Amniotic stem cell (primary cell): ENCODE data around the gene LAMP5.

Source experiments
- DNase-seq: peaks from one replicate; lab custom pipeline; 2025; lab: John Stamatoyannopoulos, UW

Gene LAMP5

GRCh38 chr20:9535449-9535848 lies 21.1 kb downstream of the LAMP5 start:
- no peak for DNase-seq

DNA sequence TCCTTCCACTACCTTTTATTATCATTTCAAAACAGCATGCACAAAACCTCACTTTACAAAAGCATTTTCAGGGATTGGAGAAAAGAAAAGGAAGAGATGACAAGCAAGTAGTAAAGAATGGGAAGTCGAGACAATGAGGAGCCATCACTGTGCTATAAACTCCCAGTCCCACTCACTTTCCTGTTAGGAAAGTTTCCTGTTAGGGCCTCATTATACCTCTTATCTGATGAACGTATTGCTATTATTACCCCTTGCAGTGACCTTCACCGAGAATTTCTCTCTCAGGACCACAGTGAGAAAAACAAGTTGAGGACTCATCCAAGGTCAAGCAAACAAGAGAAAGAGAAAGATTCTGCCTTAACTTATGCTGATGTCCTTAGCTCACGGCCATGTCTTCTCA lies 28.8 kb downstream of the LAMP5 start:
- DNase-seq, result no peak

- DNase-seq, result no peak
These were observed 35.9 kb downstream of the LAMP5 start for GRCh38 chr20:9550283-9550682.

DNA sequence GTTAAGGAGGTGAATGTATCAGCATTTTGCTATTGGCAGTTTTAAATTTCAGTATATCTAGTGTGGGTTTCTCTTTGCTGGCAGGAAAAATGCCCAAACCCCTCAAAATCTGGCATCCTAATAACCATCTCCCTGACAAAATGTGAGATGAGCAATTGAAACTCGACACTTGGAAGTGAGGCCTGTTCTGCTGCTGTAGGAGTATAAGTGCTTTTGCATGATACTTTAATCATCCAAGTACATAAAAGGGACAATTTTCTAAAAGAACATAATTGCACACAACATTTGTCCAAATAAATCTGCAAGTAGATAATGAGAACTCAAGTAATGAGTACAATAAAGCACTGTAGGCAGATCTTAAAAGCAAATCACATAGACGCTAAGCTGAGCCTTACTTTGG lies 36.5 kb downstream of the LAMP5 start:
- no peak for DNase-seq

DNA sequence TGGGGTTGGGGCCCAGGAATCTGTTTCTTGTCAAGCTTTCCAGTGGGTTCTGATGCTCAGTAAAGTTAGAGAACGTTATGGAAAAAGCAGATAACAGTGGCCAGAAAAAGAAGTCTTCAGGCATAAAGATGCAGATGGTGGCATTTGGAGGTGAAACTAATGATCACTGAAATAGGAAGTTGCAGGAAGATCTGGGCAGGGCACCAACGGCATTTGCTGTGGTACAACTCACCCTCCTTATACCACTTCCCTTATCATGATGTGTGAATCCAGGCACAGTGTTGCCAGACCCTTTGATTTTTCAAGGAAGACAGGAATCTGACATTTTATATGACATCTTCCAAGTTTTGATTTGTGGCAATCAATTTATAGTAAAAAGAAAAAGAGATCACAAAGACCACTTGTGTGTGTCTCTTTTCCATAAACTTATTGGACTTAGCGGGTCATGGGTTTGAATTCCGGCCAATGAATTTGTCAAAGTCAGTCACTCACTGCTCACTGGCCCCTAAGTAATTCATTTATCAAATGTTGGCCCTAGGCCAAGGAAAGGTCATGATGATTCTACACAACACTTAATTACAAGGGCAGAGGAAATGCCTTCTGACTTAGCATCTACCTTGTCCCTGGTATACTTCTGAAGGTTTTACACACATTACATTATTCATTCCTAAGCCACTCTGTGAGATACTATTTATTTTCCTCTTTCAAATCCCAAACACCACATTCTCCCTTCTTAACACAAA lies 37.6 kb downstream of the LAMP5 start:
- no peak for DNase-seq

DNA sequence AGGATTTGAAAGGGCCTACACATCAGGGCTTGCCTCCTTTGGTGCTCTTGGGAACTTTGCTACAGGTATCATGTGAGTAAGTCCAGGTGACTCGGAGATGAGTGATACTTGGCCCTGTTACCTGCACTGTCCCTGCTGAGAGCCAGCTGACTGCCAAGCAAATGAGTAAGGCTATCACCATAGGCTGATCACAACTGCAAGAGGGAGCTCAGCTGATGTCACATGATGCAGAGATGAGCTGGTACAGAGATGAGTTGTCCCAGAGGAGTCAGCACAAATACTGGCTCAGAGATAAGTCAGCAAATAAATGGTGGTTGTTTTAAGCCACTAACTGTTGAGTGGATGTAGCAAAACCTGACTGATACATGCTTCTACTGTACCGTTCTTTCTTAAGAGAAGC lies 41.4 kb downstream of the LAMP5 start:
- DNase-seq, result no peak

DNA sequence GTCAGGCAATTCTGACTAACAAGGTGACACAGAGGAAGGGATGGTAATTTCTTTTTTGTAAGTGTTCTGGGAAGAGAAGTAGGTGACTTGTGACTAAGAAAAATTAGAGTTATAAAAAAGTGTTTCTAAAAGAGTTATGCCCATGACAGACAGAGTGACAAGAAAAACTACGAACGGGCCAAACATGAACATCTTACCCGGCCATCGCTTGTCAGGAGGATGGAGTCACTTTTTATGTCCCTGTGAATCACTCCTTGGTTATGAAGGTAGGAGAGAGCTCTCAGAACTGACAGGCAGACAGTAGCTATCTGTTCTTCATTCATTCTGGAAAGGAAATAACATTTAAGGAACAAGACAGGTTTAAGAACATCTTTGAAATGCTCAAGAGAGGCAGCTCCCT lies 43.0 kb downstream of the LAMP5 start:
- no peak for DNase-seq

DNA sequence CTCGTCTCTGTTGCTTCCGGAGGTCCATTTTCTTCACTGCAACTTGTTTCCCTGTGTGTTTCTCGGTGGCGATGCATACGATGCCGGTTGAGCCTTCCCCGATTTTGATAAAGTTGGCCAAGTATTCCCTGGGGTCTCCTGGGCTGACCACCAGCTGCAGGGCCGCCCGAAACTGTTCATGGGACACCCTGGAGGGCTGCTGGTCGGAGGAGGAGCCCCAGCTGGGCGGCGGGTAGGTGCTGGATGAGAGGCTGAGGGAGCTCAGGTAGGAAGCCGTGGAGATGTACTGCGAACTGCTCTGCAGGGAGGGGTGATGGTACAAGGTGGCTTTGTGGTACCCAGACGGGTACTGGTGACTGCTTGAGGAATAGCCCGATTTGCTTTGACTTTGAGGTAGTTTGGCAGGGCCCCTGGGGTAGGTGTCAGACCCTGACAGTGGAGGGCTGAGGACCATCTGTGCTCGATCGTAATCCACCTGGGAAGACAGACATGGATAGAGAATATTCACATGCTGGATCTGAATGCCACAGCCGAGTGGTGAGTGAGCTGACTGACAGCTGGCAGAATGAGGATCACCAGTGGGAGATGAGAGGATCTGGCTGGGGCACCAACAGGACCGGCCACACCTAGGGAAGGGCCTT lies 51.6 kb downstream of the LAMP5 start:
- DNase-seq, result no peak

DNA sequence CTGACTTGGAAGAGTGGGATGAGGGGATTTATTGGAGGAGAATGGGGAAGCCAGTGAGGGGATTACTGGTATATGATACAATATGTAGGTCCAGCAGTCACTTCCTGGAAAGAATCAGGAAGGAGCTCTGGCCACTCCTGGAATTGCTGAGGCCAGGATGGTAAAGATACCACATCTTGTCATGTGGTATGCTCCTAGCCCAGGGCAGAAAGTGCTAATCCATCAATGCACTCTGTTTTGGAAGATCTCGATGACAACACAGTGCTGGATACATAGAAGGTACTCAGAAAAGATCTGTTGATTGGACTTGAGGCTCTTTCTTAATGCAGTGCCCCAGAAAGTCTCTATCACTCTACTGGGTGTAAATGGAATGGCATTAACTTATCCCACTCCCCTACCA lies 52.6 kb downstream of the LAMP5 start:
- DNase-seq, result no peak

DNA sequence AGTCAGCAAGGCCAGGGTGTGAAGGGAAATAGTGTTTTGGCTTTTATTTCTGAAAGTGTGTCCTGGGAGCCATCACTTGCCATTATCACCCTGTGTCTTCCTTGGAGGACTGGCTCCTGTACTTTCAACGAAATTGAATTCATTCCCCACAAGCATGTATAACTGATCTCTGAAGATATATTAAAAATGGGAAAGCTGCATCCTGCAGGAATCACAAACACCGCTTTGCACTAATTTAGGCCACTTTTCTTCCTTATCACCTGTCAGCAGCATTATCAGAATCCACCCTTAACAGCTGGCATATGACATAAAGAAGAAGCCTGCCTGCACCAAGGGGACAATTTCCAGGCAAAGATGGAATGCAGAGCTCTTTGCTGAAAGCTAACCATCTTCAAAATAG lies 56.2 kb downstream of the LAMP5 start:
- no peak for DNase-seq

DNA sequence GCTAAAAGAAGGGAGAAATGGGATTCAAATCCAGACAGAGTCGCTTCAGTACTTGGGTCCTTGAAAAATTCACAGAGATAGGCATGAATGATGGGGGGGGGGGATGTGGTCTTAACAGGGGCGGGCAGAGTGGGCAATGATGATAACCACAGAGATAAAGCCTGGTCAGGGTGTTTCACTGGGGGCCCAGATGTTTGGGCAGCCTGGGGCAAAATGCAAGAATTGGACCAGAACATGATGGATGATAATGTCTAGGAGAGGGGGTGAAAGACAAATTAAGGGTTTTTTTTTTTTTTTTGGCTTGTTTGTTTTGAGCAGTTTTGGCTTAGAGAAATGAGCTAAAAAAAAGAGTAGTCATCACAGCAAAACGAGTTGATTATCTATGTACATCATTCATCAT lies 57.4 kb downstream of the LAMP5 start:
- DNase-seq, result no peak

- DNase-seq, result no peak
These were observed 58.3 kb downstream of the LAMP5 start for GRCh38 chr20:9572670-9573069.

DNA sequence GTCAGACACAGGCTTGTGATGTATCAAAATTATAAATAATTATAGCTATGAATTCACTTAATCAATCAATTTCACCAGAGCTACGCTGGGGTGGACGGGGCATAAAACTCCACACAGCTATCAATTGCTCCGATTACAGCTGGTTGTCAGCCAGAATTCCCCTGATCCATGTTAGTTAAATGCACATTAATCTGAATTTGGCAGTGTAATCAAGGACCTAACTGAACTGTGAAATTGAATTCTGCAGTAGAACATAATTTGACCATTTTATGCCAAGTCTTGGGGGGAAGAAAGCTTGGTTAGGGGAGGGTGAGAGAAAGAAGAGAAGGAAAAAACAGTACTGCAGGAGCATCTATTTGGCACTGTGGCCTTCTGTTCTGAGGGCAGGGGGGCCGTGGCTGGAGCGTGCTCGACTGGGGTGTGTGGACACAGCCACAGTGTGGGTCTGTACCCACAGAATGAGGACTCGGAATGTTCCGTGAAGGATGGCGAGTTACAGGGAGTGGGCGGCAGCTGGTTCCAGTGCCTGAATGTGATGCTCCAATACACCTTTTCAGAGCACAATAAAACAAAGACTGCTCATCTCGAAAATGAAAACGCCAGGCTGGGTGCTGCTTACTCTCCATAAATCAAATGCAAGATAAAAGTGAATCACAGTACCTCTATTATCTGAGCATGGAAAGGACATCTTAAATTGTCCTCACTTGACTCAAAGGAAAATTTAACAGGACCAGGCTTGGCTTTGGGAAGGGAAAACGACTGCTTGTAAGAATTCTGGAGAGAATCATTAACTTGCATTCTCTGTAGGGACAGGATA lies 59.2 kb downstream of the LAMP5 start:
- DNase-seq, result no peak

- no peak for DNase-seq
These were observed 59.8 kb downstream of the LAMP5 start for GRCh38 chr20:9574181-9574580.

DNA sequence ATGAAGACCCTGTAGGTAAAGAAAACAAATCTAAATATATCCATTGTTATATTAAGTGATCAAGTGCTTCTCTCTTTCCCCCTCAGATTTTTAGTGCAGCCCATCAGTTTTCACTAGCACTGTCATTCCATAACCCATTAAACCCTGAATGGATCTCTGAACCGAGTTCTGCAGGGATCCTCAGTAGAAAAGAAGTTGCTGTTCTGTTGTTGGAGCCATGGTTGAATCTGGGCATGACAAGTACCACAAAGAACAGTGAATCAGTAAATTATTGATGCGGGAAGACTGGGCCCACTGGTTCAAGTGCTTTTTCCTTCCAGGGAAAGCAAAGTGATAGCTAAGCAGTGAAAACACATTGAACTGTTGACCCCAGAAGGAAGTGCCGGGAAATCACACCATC lies 60.4 kb downstream of the LAMP5 start:
- DNase-seq, result no peak

GRCh38 chr20:9575836-9576235 lies 61.4 kb downstream of the LAMP5 start:
- DNase-seq, result no peak

DNA sequence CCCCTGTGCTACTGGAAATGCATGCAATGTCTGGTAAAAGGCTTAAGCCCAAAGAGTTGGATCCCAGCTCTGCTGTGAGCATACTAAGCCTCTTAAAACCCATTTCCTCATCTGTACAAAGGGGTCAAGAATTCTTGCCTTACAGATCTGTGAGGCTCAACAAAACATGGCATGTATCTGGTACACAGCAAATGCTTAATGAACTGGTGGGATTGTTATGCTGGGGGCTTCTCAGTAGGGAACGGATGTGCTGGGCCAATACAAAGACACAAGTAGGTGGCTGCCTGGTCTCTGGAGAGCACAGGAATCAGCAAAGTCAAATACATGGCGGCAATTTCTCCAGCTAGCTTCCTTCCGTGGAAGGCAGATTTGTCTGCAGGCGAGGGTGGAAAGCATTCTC lies 62.3 kb downstream of the LAMP5 start:
- DNase-seq, result no peak

DNA sequence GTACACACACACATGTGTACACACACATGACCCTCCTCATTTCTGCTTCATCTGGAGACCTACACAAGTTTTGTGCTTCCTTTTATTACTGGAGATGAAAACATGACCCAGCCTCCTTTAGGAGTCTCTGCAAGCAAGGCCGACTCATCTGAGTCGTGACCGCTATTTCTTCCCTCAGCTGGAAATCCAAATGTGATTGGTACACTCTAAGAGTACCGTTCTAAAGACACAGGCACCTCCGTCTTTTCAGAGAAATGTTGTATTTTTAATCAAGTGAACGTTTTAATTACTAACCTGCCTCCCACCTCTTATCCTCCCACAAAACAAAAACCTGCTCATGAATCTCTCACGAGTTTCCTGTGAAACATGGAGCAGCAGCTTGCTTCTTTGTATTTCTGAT lies 63.0 kb downstream of the LAMP5 start:
- DNase-seq, result no peak

GRCh38 chr20:9578594-9578993 lies 64.2 kb downstream of the LAMP5 start:
- DNase-seq, result no peak
